Activated naive CD8-positive, alpha-beta T cell treated with anti-CD3 and anti-CD28 coated beads, Interleukin-2, amount 50 U/mL, for 24 hours (primary cell): ENCODE measurements around the gene CFAP65.
A peak's percentile ranks its signal among the peaks of the same experiment; 100 is the strongest.

Experiments used
- ATAC-seq: fragments of 150-1000 bp; cut with Tn5 transposase; one replicate; pipeline ENCODE4 v1.10.0; 2021
- DNase-seq: peaks from one replicate; pipeline ENCODE4 v3.0.0; 2021
- H3K27ac Mint-ChIP-seq: one replicate; pipeline ENCODE4 v1.8.0; 2021; ENCODE audit warnings: mild to moderate bottlenecking, mixed read lengths
- H3K27me3 Mint-ChIP-seq: one replicate; pipeline ENCODE4 v1.8.0; 2021; ENCODE audit warnings: mixed read lengths
- H3K36me3 Mint-ChIP-seq: one replicate; pipeline ENCODE4 v1.8.0; 2021; ENCODE audit warnings: low read depth, mixed read lengths
- H3K4me1 Mint-ChIP-seq: one replicate; pipeline ENCODE4 v1.8.0; 2021; ENCODE audit warnings: mixed read lengths
- H3K4me3 Mint-ChIP-seq: one replicate; pipeline ENCODE4 v1.8.0; 2021; ENCODE audit warnings: mild to moderate bottlenecking, moderate library complexity, mixed read lengths
- H3K9me3 Mint-ChIP-seq: one replicate; pipeline ENCODE4 v1.8.0; 2021; ENCODE audit warnings: mixed read lengths

Gene CFAP65

GRCh38 chr2:218988164-218988563 lies 53.2 kb downstream of the CFAP65 start:
- H3K9me3 Mint-ChIP-seq, result no peaks in the 10 kb centered on the region
- no peak for ATAC-seq
- H3K27ac Mint-ChIP-seq, result no peak overlapping the region
- no peaks in the 10 kb centered on the region for H3K36me3 Mint-ChIP-seq
- H3K4me3 Mint-ChIP-seq, result no peak overlapping the region
- no peak for DNase-seq
- H3K4me1 Mint-ChIP-seq, result peaks cover 9% of the 10 kb centered on the region
- peaks cover 88% of the 10 kb centered on the region for H3K27me3 Mint-ChIP-seq

- Mint-ChIP-seq H3K27ac (no peak overlapping the region), H3K27me3 (peaks cover 87% of the 10 kb centered on the region), H3K36me3 (no peaks in the 10 kb centered on the region), H3K4me1 (peaks cover 16% of the 10 kb centered on the region), H3K9me3 (no peaks in the 10 kb centered on the region), H3K4me3 (no peak overlapping the region)
- ATAC-seq (no peak), DNase-seq (no peak)
Measured at GRCh38 chr2:218986148-218986761, 55.1 kb downstream of the CFAP65 start.

GRCh38 chr2:218985325-218986091 lies 55.8 kb downstream of the CFAP65 start:
- H3K27ac Mint-ChIP-seq, result no peak overlapping the region
- ATAC-seq (no peak), DNase-seq (no peak)
- H3K4me3 Mint-ChIP-seq, result no peak overlapping the region
- H3K4me1 Mint-ChIP-seq, result peaks cover 20% of the 10 kb centered on the region
- no peaks in the 10 kb centered on the region for H3K36me3 Mint-ChIP-seq
- peaks cover 85% of the 10 kb centered on the region for H3K27me3 Mint-ChIP-seq
- H3K9me3 Mint-ChIP-seq, result no peaks in the 10 kb centered on the region

- Mint-ChIP-seq H3K4me3 (peak within 1 kb of the TSS; percentile 6), H3K9me3 (no peaks in the 10 kb centered on the region), H3K27ac (no peak within 1 kb of the TSS)
Measured at GRCh38 chr2:218985021-218985324, 56.3 kb downstream of the CFAP65 start, which contains the start of gene FEV. Gene FEV (minus strand): TSS chr2:218985184. CDS start chr2:218985075, 109 bp downstream.

GRCh38 chr2:218984239-218985020 lies 56.9 kb downstream of the CFAP65 start:
- DNase-seq (no peak), ATAC-seq (no peak)
- H3K27ac Mint-ChIP-seq, result no peak overlapping the region
- peak overlapping the region; percentile 6 for H3K4me3 Mint-ChIP-seq
- no peaks in the 10 kb centered on the region for H3K36me3 Mint-ChIP-seq
- no peaks in the 10 kb centered on the region for H3K9me3 Mint-ChIP-seq
- peaks cover 82% of the 10 kb centered on the region for H3K27me3 Mint-ChIP-seq
- peaks cover 26% of the 10 kb centered on the region for H3K4me1 Mint-ChIP-seq

More at GRCh38 chr2:218985021-218985324, 56.3 kb downstream of the CFAP65 start, which contains the start of gene FEV:
- peaks cover 23% of the 10 kb centered on the region for H3K4me1 Mint-ChIP-seq
- ATAC-seq (no peak), DNase-seq (no peak)
- no peaks in the 10 kb centered on the region for H3K36me3 Mint-ChIP-seq
- H3K27me3 Mint-ChIP-seq, result peaks cover 84% of the 10 kb centered on the region

- H3K36me3 Mint-ChIP-seq, result no peaks in the 10 kb centered on the region
- H3K4me1 Mint-ChIP-seq, result peaks cover 26% of the 10 kb centered on the region
- H3K9me3 Mint-ChIP-seq, result no peaks in the 10 kb centered on the region
- no peak overlapping the region for H3K4me3 Mint-ChIP-seq
- H3K27ac Mint-ChIP-seq, result no peak overlapping the region
- H3K27me3 Mint-ChIP-seq, result peaks cover 80% of the 10 kb centered on the region
- ATAC-seq, result no peak
- DNase-seq, result no peak
Measured at GRCh38 chr2:218983934-218984238, 57.4 kb downstream of the CFAP65 start.

GRCh38 chr2:218983263-218983933 lies 57.9 kb downstream of the CFAP65 start:
- ATAC-seq, result no peak
- peaks cover 26% of the 10 kb centered on the region for H3K4me1 Mint-ChIP-seq
- no peak overlapping the region for H3K4me3 Mint-ChIP-seq
- no peaks in the 10 kb centered on the region for H3K36me3 Mint-ChIP-seq
- no peak for DNase-seq
- no peak overlapping the region for H3K27ac Mint-ChIP-seq
- peaks cover 80% of the 10 kb centered on the region for H3K27me3 Mint-ChIP-seq
- H3K9me3 Mint-ChIP-seq, result no peaks in the 10 kb centered on the region

- Mint-ChIP-seq H3K27me3 (peaks cover 78% of the 10 kb centered on the region), H3K9me3 (no peaks in the 10 kb centered on the region), H3K4me1 (peaks cover 26% of the 10 kb centered on the region), H3K4me3 (no peak overlapping the region), H3K27ac (no peak overlapping the region), H3K36me3 (no peaks in the 10 kb centered on the region)
- ATAC-seq (no peak), DNase-seq (no peak)
Measured at GRCh38 chr2:218982586-218983262, 58.6 kb downstream of the CFAP65 start.

- Mint-ChIP-seq H3K27me3 (peaks cover 78% of the 10 kb centered on the region), H3K36me3 (no peaks in the 10 kb centered on the region), H3K4me1 (peaks cover 26% of the 10 kb centered on the region), H3K4me3 (no peak overlapping the region), H3K9me3 (no peaks in the 10 kb centered on the region), H3K27ac (no peak overlapping the region)
- ATAC-seq (no peak), DNase-seq (no peak)
Measured at GRCh38 chr2:218981881-218982585, 59.3 kb downstream of the CFAP65 start.

GRCh38 chr2:218981390-218981880 lies 59.9 kb downstream of the CFAP65 start:
- H3K27me3 Mint-ChIP-seq, result peaks cover 78% of the 10 kb centered on the region
- peak overlapping the region; percentile 69 for H3K4me3 Mint-ChIP-seq
- H3K36me3 Mint-ChIP-seq, result no peaks in the 10 kb centered on the region
- DNase-seq, result no peak
- no peak for ATAC-seq
- no peak overlapping the region for H3K27ac Mint-ChIP-seq
- H3K4me1 Mint-ChIP-seq, result peaks cover 26% of the 10 kb centered on the region
- H3K9me3 Mint-ChIP-seq, result no peaks in the 10 kb centered on the region

GRCh38 chr2:218980735-218981389 lies 60.5 kb downstream of the CFAP65 start:
- DNase-seq (no peak), ATAC-seq (no peak)
- Mint-ChIP-seq H3K36me3 (no peaks in the 10 kb centered on the region), H3K27ac (no peak overlapping the region), H3K27me3 (peaks cover 77% of the 10 kb centered on the region), H3K4me3 (peak overlapping the region; percentile 69), H3K4me1 (peaks cover 25% of the 10 kb centered on the region), H3K9me3 (no peaks in the 10 kb centered on the region)

GRCh38 chr2:218979846-218980734 lies 61.2 kb downstream of the CFAP65 start:
- Mint-ChIP-seq H3K36me3 (no peaks in the 10 kb centered on the region), H3K4me1 (peaks cover 22% of the 10 kb centered on the region), H3K4me3 (peak overlapping the region; percentile 62), H3K9me3 (no peaks in the 10 kb centered on the region), H3K27me3 (peaks cover 79% of the 10 kb centered on the region), H3K27ac (no peak overlapping the region)
- ATAC-seq, result peak; percentile 84
- peak; percentile 90 for DNase-seq
